GM23248 (cell line): ENCODE results near the gene PIAS3. TPM values are rescaled to one million over a fixed set of nuclear protein-coding genes. Genes with fewer than 3 reads are reported as not detected.

Experiments used
- DNase-seq: peaks from one replicate; pipeline ENCODE4 v3.0.0-alpha.2; 2015
- H2AFZ ChIP-seq: fragments of 200-600 bp; sonication (generic); 2 replicates; pipeline ENCODE4 v1.6.1; 2016; ENCODE audit warnings: antibody characterized with exemption
- H3F3A ChIP-seq: fragments of 200-600 bp; sonication (generic); 2 replicates; pipeline ENCODE4 v1.6.1; 2016; ENCODE audit warnings: mild to moderate bottlenecking, antibody characterized with exemption, mixed run types; ENCODE audit not compliant: insufficient read depth
- H3K27ac ChIP-seq: fragments of 200-600 bp; sonication (generic); 2 replicates; pipeline ENCODE4 v1.5.1; 2016; ENCODE audit warnings: mild to moderate bottlenecking
- H3K27me3 ChIP-seq: fragments of 200-600 bp; sonication (generic); replicated peaks from 2 replicates; pipeline ENCODE4 v1.6.1; 2016; ENCODE audit warnings: mild to moderate bottlenecking; ENCODE audit not compliant: insufficient read depth
- H3K36me3 ChIP-seq: fragments of 200-600 bp; sonication (generic); 2 replicates; pipeline ENCODE4 v1.6.1; 2016; ENCODE audit warnings: low read depth, mild to moderate bottlenecking
- H3K4me1 ChIP-seq: fragments of 200-600 bp; sonication (generic); 2 replicates; pipeline ENCODE4 v1.6.1; 2016; ENCODE audit warnings: mild to moderate bottlenecking; ENCODE audit not compliant: insufficient read depth
- H3K4me2 ChIP-seq: fragments of 200-600 bp; sonication (generic); one replicate; pipeline ENCODE4 v1.6.1; 2016; ENCODE audit warnings: mild to moderate bottlenecking; ENCODE audit not compliant: unreplicated experiment
- H3K4me3 ChIP-seq: fragments of 200-600 bp; sonication (generic); 2 replicates; pipeline ENCODE4 v1.5.1; 2016; ENCODE audit warnings: mild to moderate bottlenecking
- H3K79me2 ChIP-seq: fragments of 200-600 bp; sonication (generic); 2 replicates; pipeline ENCODE4 v1.6.1; 2016; ENCODE audit warnings: mild to moderate bottlenecking; ENCODE audit not compliant: insufficient read depth
- H3K9ac ChIP-seq: fragments of 200-600 bp; sonication (generic); 2 replicates; pipeline ENCODE4 v1.6.1; 2016; ENCODE audit warnings: mild to moderate bottlenecking
- H3K9me2 ChIP-seq: fragments of 200-600 bp; sonication (generic); 2 replicates; pipeline ENCODE4 v1.6.1; 2016; ENCODE audit warnings: mixed run types, mild to moderate bottlenecking, moderate library complexity; ENCODE audit not compliant: insufficient read depth
- H3K9me3 ChIP-seq: fragments of 200-600 bp; sonication (generic); one replicate; pipeline ENCODE4 v1.6.1; 2017; ENCODE audit warnings: low read depth
- H4K20me1 ChIP-seq: fragments of 200-600 bp; sonication (generic); 2 replicates; pipeline ENCODE4 v1.6.0; 2016; ENCODE audit not compliant: insufficient read depth
- EZH2 ChIP-seq: fragments of 200-600 bp; sonication (generic); IDR thresholded peaks from 2 replicates; pipeline ENCODE4 v1.6.1; 2018; ENCODE audit warnings: antibody characterized with exemption, mild to moderate bottlenecking; ENCODE audit not compliant: insufficient read depth, poor library complexity, severe bottlenecking
- EZH2phosphoT487 ChIP-seq: fragments of 200-600 bp; sonication (generic); IDR thresholded peaks from 2 replicates; pipeline ENCODE4 v1.6.1; 2018; ENCODE audit warnings: antibody characterized with exemption, moderate library complexity, mild to moderate bottlenecking, low read depth; ENCODE audit not compliant: insufficient read depth
- WGBS, 2 experiments: methylation state at CpG; one replicate each; pipeline ENCODE4 v1.1.6; 2015 to 2017; ENCODE audit warnings: low lambda C conversion rate in 2 of 2, low coverage in 1 of 2; ENCODE audit errors: missing lambda C conversion rate in 2 of 2; 5-methylcytosine and 5-hydroxymethylcytosine counted together
- in situ Hi-C: fragments of 300-500 bp; cut with MboI; formaldehyde crosslinking; loops from 2 replicates; pipeline ENCODE4 v1.15.0; 2020
- microRNA-seq: library from miRNA; unstranded; fragments of <30 nt; microRNA quantifications from one replicate; pipeline ENCODE4, GENCODE V29; 2016; ENCODE audit warnings: borderline number of aligned reads
- polyA plus RNA-seq: library from polyadenylated mRNA; unstranded; fragments of >200 nt; fragmentation: Nextera tagmentation; extraction: Ambion mirVana; gene quantifications from 2 replicates; pipeline ENCODE4 v1.2.1, GENCODE V29; 2016
- small RNA-seq: library from RNA; depleted of rRNA; stranded (forward); fragments of <200 nt; gene quantifications from one replicate; pipeline ENCODE3, GENCODE V24; 2014; ENCODE audit warnings: low read depth, low replicate concordance
- total RNA-seq: library from RNA; depleted of rRNA; stranded (reverse); fragments of >200 nt; shearing (Covaris generic); gene quantifications from 2 replicates; pipeline ENCODE4 v1.2.3, GENCODE V29; 2014; rRNA removed

Gene PIAS3
- total and polyA plus RNA-seq, 2 experiments from 2014 or later: 22.2 to 63.0 TPM

- no peak for DNase-seq
- no peak overlapping the region for H3K9ac ChIP-seq
- no peak overlapping the region for H3K4me2 ChIP-seq
- no peaks in the 10 kb centered on the region for H3K27me3 ChIP-seq
- no peak overlapping the region for H3K4me3 ChIP-seq
- H3K36me3 ChIP-seq: no peaks in the 10 kb centered on the region
- no peaks in the 10 kb centered on the region; the same call in 1 of the 2 replicates for H4K20me1 ChIP-seq
- peaks cover 100% of the 10 kb centered on the region for H3K79me2 ChIP-seq
- H3K4me1 ChIP-seq: peaks cover 29% of the 10 kb centered on the region
- H2AFZ ChIP-seq: no peak overlapping the region
- H3F3A ChIP-seq: no peaks in the 10 kb centered on the region; the same call in 1 of the 2 replicates
- in situ Hi-C loops: no loop called here
- H3K9me2 ChIP-seq: no peaks in the 10 kb centered on the region
- no peak overlapping the region for H3K27ac ChIP-seq
- TF ChIP-seq EZH2phosphoT487: no peak
- TF ChIP-seq EZH2: no peak
- H3K9me3 ChIP-seq: no peaks in the 10 kb centered on the region
- 92 to 97% methylated on average over 2 of the region's 2 CpGs for WGBS, 2 experiments
Observed at GRCh38 chr1:145799806-145800205, 59.1 kb downstream of the PIAS3 start.

Small RNA genes within 50 kb of the gene (microRNA-seq; reads per million reads assigned to microRNA genes)
- not detected for gene MIR6736

Small RNA genes within 50 kb of the gene (small RNA-seq; reads per million reads assigned to genes)
- not detected for gene MIR6736

Other genes starting within 250 kb of the PIAS3 start
- 0.63 and 0.97 TPM in 2 replicates for gene PDZK1, start 151.7 kb downstream of the PIAS3 start, total RNA-seq
- 0.91 and 1.7 TPM in 2 replicates for gene PDZK1, start 151.7 kb downstream of the PIAS3 start, polyA plus RNA-seq
- gene CD160, start 139.6 kb downstream of the PIAS3 start, total RNA-seq: not detected in 2 replicates
- gene CD160, start 139.6 kb downstream of the PIAS3 start, polyA plus RNA-seq: 0.25 and 0.33 TPM in 2 replicates
- gene RNF115, start 35.0 kb downstream of the PIAS3 start, total RNA-seq: 14.5 and 14.8 TPM in 2 replicates
- 13.9 and 14.2 TPM in 2 replicates for gene RNF115, start 35.0 kb downstream of the PIAS3 start, polyA plus RNA-seq
- 23.1 and 42.2 TPM in 2 replicates for gene POLR3C, start 34.9 kb downstream of the PIAS3 start, total RNA-seq
- gene POLR3C, start 34.9 kb downstream of the PIAS3 start, polyA plus RNA-seq: 38.4 and 39.0 TPM in 2 replicates
- 5.9 and 12.0 TPM in 2 replicates for gene NUDT17, start 13.5 kb downstream of the PIAS3 start, total RNA-seq
- 7.8 and 9.5 TPM in 2 replicates for gene NUDT17, start 13.5 kb downstream of the PIAS3 start, polyA plus RNA-seq
- 0.38 and 0.65 TPM in 2 replicates for gene ANKRD35, start 26.8 kb upstream of the PIAS3 start, total RNA-seq
- 3.4 and 3.5 TPM in 2 replicates for gene ANKRD35, start 26.8 kb upstream of the PIAS3 start, polyA plus RNA-seq
- 0.13 and 0.65 TPM in 2 replicates for gene ITGA10, start 51.0 kb upstream of the PIAS3 start, total RNA-seq
- 0.31 and 0.35 TPM in 2 replicates for gene ITGA10, start 51.0 kb upstream of the PIAS3 start, polyA plus RNA-seq
- 32.2 and 34.5 TPM in 2 replicates for gene PEX11B, start 59.6 kb upstream of the PIAS3 start, total RNA-seq
- gene PEX11B, start 59.6 kb upstream of the PIAS3 start, polyA plus RNA-seq: 37.1 and 37.9 TPM in 2 replicates
- gene RBM8A, start 68.4 kb upstream of the PIAS3 start, total RNA-seq: 112 and 127 TPM in 2 replicates
- gene RBM8A, start 68.4 kb upstream of the PIAS3 start, polyA plus RNA-seq: 204 and 210 TPM in 2 replicates
- gene LIX1L, start 98.9 kb upstream of the PIAS3 start, total RNA-seq: 26.1 and 36.5 TPM in 2 replicates
- 18.3 TPM in 2 replicates for gene LIX1L, start 98.9 kb upstream of the PIAS3 start, polyA plus RNA-seq
- 0.25 and 1.3 TPM in 2 replicates for gene ANKRD34A, start 105.5 kb upstream of the PIAS3 start, total RNA-seq
- 1.9 and 2.3 TPM in 2 replicates for gene ANKRD34A, start 105.5 kb upstream of the PIAS3 start, polyA plus RNA-seq
- gene POLR3GL, start 105.6 kb upstream of the PIAS3 start, total RNA-seq: 17.4 and 24.2 TPM in 2 replicates
- 34.7 and 37.9 TPM in 2 replicates for gene POLR3GL, start 105.6 kb upstream of the PIAS3 start, polyA plus RNA-seq
- gene TXNIP, start 137.5 kb upstream of the PIAS3 start, total RNA-seq: 221 and 263 TPM in 2 replicates
- 169 and 180 TPM in 2 replicates for gene TXNIP, start 137.5 kb upstream of the PIAS3 start, polyA plus RNA-seq
- not detected in 2 replicates for gene HJV, start 162.7 kb upstream of the PIAS3 start, total RNA-seq
- not detected in 2 replicates for gene HJV, start 162.7 kb upstream of the PIAS3 start, polyA plus RNA-seq